Psoas muscle (tissue), 8 donors: ENCODE data around the gene CD74. TPM values are rescaled to one million over a fixed set of nuclear protein-coding genes. Genes with fewer than 3 reads are reported as not detected.

Experiments used
- ATAC-seq, 4 donors: fragments of 200-7000 bp; cut with Tn5 transposase; one replicate each; pipeline ENCODE4 v1.9.1; 2020; ENCODE audit warnings: moderate library complexity in 3 of 4, mild to moderate bottlenecking in 2 of 4
- DNase-seq, 2 donors: peaks; one replicate each; pipeline ENCODE4 v3.0.0-alpha.2; 2020
- H3K27ac ChIP-seq: fragments of 200-600 bp; one replicate; pipeline ENCODE4 v1.8.0; 2022
- H3K27me3 ChIP-seq, 3 donors: fragments of 200-600 bp in 1 of 3; one replicate each; pipeline versions ENCODE4 v1.6.1 to v1.8.0; 2013 to 2022; ENCODE audit warnings: low read length in 2 of 3, mild to moderate bottlenecking in 2 of 3, moderate library complexity in 1 of 3; ENCODE audit not compliant: insufficient read depth in 3 of 3
- H3K36me3 ChIP-seq, 2 donors: fragments of 200-600 bp in 1 of 2; one replicate each; pipeline versions ENCODE4 v1.6.1 to v1.8.0; 2013 to 2022; ENCODE audit warnings: low read depth in 1 of 2, mild to moderate bottlenecking in 1 of 2, moderate library complexity in 1 of 2; ENCODE audit not compliant: insufficient read depth in 1 of 2
- H3K4me1 ChIP-seq: fragments of 200-600 bp; one replicate; pipeline ENCODE4 v1.8.0; 2022
- H3K4me3 ChIP-seq: fragments of 200-600 bp; one replicate; pipeline ENCODE4 v1.8.0; 2022; ENCODE audit warnings: mild to moderate bottlenecking
- H3K9me3 ChIP-seq: fragments of 200-600 bp; one replicate; pipeline ENCODE4 v1.8.0; 2022
- WGBS, 3 donors: extraction: QIAGEN DNeasy Blood & Tissue Kit; methylation state at CpG; one replicate each; pipeline versions ENCODE4 v1.1.6 to v1.1.7; 2013; 5-methylcytosine and 5-hydroxymethylcytosine counted together
- intact Hi-C, 2 donors: fragments of 100-400 bp; cut with DNase I; formaldehyde crosslinking; loops; one replicate each; pipeline versions ENCODE4 v1.11.0 to v1.14.2; 2022
- polyA plus RNA-seq, 3 donors: library from polyadenylated mRNA; stranded (reverse); fragments of 200-250 nt; gene quantifications; one replicate each; pipeline ENCODE4 v1.2.3, GENCODE V29; 2013
- total RNA-seq, 4 donors: library from RNA; stranded (reverse); fragmentation: NEBNext Ultra II Directional in 2 of 4; extraction: Animal tissue kit (Norgen Biotek cat#: 25700) in 2 of 4; gene quantifications; one replicate each; pipeline versions ENCODE4 v1.2.1 to v1.2.4, GENCODE V29; 2021 to 2023
- TF ChIP-seq, protein P1 (sequence below): fragments of 200-600 bp; IDR thresholded peaks from one replicate; pipeline ENCODE4 v1.8.0; 2022; ENCODE audit warnings: antibody characterized with exemption
- donor health status: healthy with polysubstance abuse.
- donor health status: DM: no; HTN: no; CAD: no; lungs with moderate emphysema.
- donor health status: Bipolar disorder and iron deficiency.
- donor health status: healthy.
- donor health status: DM: yes; HTN: yes; CAD: no.
- donor health status: DM: no; HTN: no; CAD: no.
- donor health status: DM: no; HTN: no; CAD: no.
- donor health status: DM: yes; HTN: yes; CAD: no.

CD74 gene
- total and polyA plus RNA-seq, 7 donors: 66.5 to 299 (median 92.0) TPM

DNA sequence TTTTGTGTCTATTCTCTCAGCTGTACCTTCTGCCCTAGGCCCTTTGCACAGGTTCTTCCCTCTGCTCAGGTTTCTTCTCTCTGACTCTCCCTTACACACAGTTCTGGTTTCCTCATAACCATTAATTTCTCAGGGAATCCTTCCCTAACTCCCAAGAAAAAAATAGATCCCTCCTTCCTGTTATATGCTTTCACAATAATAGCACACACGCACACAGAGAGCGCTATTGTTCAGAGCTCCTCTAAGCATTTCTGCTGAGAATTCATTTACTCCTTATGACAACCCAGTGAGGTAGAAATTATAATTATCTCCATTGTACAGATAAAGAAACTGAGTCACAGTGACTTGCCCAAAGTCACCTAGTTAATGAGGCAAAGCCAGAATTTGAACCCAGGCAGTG is 56.9 kb downstream of the CD74 start:
- Histone ChIP-seq H3K4me1 (peaks cover 12% of the 10 kb centered on the region), H3K9me3 (no peaks in the 10 kb centered on the region), H3K36me3 (peaks cover 0 to 10% of the 10 kb centered on the region in 2 donors), H3K27me3 (no peaks in the 10 kb centered on the region), H3K4me3 (no peak overlapping the region), H3K27ac (no peak overlapping the region)
- intact Hi-C loops: loop anchor here in 1 of 2 donors (2.0 to 10.0 kb wide), 2 partner anchors 109 to 191 kb away; partner anchors contain the start of gene CDX1
- 93 to 97% (median 95%) methylated on average over 2 of the region's 2 CpGs for WGBS, 3 donors
- ATAC-seq: no peak
- DNase-seq: no peak
- TF ChIP-seq, protein P1, sequence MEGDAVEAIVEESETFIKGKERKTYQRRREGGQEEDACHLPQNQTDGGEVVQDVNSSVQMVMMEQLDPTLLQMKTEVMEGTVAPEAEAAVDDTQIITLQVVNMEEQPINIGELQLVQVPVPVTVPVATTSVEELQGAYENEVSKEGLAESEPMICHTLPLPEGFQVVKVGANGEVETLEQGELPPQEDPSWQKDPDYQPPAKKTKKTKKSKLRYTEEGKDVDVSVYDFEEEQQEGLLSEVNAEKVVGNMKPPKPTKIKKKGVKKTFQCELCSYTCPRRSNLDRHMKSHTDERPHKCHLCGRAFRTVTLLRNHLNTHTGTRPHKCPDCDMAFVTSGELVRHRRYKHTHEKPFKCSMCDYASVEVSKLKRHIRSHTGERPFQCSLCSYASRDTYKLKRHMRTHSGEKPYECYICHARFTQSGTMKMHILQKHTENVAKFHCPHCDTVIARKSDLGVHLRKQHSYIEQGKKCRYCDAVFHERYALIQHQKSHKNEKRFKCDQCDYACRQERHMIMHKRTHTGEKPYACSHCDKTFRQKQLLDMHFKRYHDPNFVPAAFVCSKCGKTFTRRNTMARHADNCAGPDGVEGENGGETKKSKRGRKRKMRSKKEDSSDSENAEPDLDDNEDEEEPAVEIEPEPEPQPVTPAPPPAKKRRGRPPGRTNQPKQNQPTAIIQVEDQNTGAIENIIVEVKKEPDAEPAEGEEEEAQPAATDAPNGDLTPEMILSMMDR: no peak

DNA sequence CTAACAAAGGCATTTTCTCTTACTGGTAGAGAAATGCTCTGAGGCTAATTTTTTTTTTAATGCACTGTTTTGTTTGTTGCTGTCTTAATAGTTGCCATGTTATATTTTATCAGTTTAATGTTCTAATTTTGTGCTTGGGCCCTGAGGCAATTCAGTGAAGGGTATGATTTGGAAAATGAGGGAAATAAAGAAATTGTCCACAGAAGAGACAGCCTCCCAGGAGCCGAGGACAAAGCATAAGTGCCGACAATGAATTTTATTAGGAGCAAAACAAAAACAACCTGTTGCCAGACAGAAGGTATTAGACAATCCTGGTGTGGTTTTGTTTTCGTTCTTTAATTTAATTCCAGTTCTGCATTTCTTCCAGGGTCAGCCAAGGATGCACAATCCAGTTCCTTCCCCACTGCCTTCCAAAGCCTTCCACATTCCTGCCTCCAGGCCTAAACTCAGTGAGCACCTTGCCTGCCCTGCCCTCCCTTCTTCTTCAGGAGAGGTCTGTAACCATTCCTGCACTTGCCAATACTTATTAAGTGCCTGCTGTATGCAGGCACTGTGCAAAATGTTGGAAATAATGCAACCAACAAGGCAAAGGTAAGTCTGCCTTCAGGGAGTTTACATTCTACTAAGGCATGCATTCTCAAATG is 59.6 kb downstream of the CD74 start:
- ATAC-seq: no peak
- peaks cover 7% of the 10 kb centered on the region for H3K4me1 ChIP-seq
- H3K27ac ChIP-seq: no peak overlapping the region
- H3K4me3 ChIP-seq: no peak overlapping the region
- no peaks in the 10 kb centered on the region for H3K9me3 ChIP-seq
- H3K36me3 ChIP-seq: no peaks in the 10 kb centered on the region
- TF ChIP-seq, protein P1: no peak
- DNase-seq: no peak
- H3K27me3 ChIP-seq: no peaks in the 10 kb centered on the region
- intact Hi-C loops: loop anchor here (5.0 to 10.0 kb wide), 4 partner anchors 81 to 191 kb away; partner anchors contain the start of gene CDX1 (in 1 of the 2)
- WGBS, 3 donors: 74 to 87% (median 85%) methylated on average over 3 of the region's 3 CpGs

DNA sequence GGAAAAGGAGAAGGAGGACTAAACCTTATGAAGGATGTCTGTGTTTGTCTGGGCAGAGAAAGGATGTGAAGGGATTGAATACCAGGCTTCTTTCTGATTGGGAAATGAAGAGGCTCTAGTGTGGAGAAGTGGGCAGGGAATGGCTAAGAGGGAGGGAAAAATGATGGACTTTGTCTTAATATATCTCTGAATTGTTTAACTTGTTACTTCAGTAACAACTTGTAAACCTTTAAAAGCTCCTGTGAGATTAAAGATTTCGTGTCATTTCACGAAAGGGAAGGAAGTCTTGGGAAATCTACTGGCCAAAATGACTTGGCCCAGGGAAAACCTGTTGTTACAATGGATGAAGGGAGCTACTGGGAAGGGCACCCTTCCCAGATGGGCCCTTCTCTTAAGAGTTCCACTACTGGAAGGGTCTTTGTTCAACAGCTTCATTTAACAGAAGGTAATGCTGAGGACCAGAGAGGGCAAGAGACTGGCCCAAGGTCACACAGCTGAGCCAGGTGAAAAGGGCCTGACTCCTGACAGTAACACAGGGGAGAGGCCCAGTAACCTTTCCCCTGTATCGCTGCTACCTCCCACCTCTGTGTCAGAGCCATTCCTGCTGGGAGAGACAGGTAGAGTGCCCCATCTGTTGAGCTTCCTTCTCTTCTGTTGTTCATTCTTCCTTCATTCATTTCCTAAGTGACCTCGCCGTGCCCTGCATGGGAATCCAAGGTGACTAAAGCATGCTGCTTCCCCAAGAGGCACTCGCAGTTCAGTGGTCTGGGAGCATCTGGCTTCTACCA is 60.3 kb downstream of the CD74 start:
- TF ChIP-seq, protein P1: no peak
- 84 to 89% (median 88%) methylated on average over 6 of the region's 6 CpGs for WGBS, 3 donors
- Histone ChIP-seq H3K9me3 (no peaks in the 10 kb centered on the region), H3K27ac (no peak overlapping the region), H3K36me3 (no peaks in the 10 kb centered on the region), H3K27me3 (no peaks in the 10 kb centered on the region), H3K4me1 (peaks cover 7% of the 10 kb centered on the region), H3K4me3 (no peak overlapping the region)
- DNase-seq (no peak), ATAC-seq (no peak)
- intact Hi-C loops: loop anchor here (5.0 to 10.0 kb wide), 4 partner anchors 80 to 190 kb away; partner anchors contain the start of gene CDX1 (in 1 of the 2)

Other genes starting within 250 kb of the CD74 start
- not detected for gene CDX1, start 246.1 kb downstream of the CD74 start, total RNA-seq
- under 1 TPM in 2 of 3 donors, not detected in 1; 0.06 to 0.08 TPM for gene CDX1, start 246.1 kb downstream of the CD74 start, polyA plus RNA-seq
- gene SLC6A7, start 222.8 kb downstream of the CD74 start, total RNA-seq: not detected
- gene SLC6A7, start 222.8 kb downstream of the CD74 start, polyA plus RNA-seq: not detected
- 100 to 1,000 TPM in 1 of 4 donors, 10 to 100 TPM in 3; 41.7 to 118 (median 48.1) TPM for gene CAMK2A, start 123.1 kb downstream of the CD74 start, total RNA-seq
- 10 to 100 TPM in 2 of 3 donors, 1 to 10 TPM in 1; 8.1 to 49.6 (median 19.4) TPM for gene CAMK2A, start 123.1 kb downstream of the CD74 start, polyA plus RNA-seq
- gene ARSI, start 110.0 kb downstream of the CD74 start, total RNA-seq: under 1 TPM in 2 of 4 donors, not detected in 2; 0.15 to 0.45 TPM
- gene ARSI, start 110.0 kb downstream of the CD74 start, polyA plus RNA-seq: not detected
- 10 to 100 TPM; 22.8 to 26.7 (median 23.6) TPM for gene TCOF1, start 55.2 kb downstream of the CD74 start, total RNA-seq
- gene TCOF1, start 55.2 kb downstream of the CD74 start, polyA plus RNA-seq: 10 to 100 TPM; 18.3 to 25.6 (median 24.2) TPM
- 1,000 to 10,000 TPM in 3 of 4 donors, 100 to 1,000 TPM in 1; 977 to 1,443 (median 1,285) TPM for gene RPS14, start 36.8 kb upstream of the CD74 start, total RNA-seq
- 1,000 to 10,000 TPM; 1,999 to 3,049 (median 2,406) TPM for gene RPS14, start 36.8 kb upstream of the CD74 start, polyA plus RNA-seq
- gene NDST1, start 95.2 kb upstream of the CD74 start, total RNA-seq: 10 to 100 TPM; 30.1 to 40.2 (median 36.6) TPM
- 10 to 100 TPM; 11.0 to 22.5 (median 13.2) TPM for gene NDST1, start 95.2 kb upstream of the CD74 start, polyA plus RNA-seq
- gene SYNPO, start 227.8 kb upstream of the CD74 start, total RNA-seq: 100 to 1,000 TPM; 447 to 745 (median 673) TPM
- gene SYNPO, start 227.8 kb upstream of the CD74 start, polyA plus RNA-seq: 100 to 1,000 TPM; 136 to 855 (median 503) TPM
- gene MYOZ3, start 248.3 kb upstream of the CD74 start, total RNA-seq: 100 to 1,000 TPM in 1 of 4 donors, 10 to 100 TPM in 3; 29.7 to 110 (median 31.7) TPM
- gene MYOZ3, start 248.3 kb upstream of the CD74 start, polyA plus RNA-seq: 10 to 100 TPM in 2 of 3 donors, 1 to 10 TPM in 1; 3.0 to 14.5 (median 14.5) TPM